ENCODE data around the gene HABP2. TPM values are rescaled to one million over a fixed set of nuclear protein-coding genes. Genes with fewer than 3 reads are reported as not detected.

Gene HABP2
- total RNA-seq, 1 experiment from 2014 or later, result not detected

DNA sequence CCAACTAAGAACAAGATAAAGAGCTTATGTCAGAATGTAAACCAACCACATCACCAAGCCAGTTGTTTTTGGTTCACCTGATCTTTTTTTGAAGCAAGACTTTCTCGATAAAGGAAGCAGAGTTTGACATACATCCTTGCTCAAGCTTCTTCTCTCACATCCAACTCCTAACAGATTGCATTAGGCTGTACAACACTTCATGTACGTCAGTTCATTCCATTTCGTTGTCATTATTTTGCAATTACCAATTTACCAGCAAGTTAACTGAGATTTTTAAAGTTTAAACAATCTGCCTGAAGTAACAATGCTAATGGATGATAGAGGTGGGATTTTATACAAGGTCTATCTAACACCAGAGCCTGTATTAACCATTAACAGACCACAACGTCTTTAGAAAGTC, 70.0 kb downstream of the HABP2 start:
- peaks cover 93% of the 10 kb centered on the region for H3K27me3 ChIP-seq (ENCODE audit: low read length)
- CTCF ChIA-PET, result no interaction called here

DNA sequence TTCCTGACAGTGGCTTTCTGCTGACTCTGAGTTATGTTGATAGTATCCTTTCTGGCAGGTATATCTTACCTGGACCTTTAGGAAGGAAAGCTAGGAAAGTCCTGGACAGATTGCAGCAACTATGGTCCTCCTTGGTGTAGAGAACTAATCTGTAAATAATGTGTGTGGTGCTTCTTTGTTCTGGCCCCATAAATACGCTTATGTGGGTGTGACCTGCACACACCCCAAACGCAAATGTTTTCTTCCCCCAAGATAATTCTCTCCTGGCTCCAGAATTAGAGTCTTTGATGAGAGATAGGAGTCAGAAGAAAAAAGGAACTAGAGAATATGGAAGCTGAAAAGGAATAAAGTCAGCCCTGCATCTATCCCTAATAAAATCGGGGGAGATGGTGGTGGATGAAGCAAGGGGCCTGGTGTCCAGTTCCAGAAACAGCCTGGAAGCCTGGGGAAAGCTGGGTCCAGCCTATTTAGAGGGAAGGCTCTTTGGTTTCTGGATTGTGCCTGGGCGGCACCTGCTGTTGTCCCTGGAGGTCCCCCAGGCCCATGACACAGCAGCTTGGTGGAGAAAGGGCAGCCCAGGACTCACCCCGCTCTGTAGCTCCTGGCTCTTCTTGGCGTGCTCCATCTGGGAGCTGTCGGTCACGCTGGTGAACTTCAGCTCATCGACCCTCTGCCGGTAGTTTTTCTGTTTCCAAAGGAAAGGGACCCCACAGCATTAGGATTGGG, 72.8 kb downstream of the HABP2 start:
- H3K4me3 ChIP-seq (ENCODE audit: low read length), result no peak overlapping the region
- ChIA-PET POLR2A (ENCODE audit: unreplicated experiment) (no interaction called here), CTCF (no interaction called here)
- H3F3A ChIP-seq (ENCODE audit: low read length, unreplicated experiment), result no peaks in the 10 kb centered on the region
- intact Hi-C loops (cut with micrococcal nuclease), result no loop called here
- no peak for ATAC-seq
- H3K9ac ChIP-seq (ENCODE audit: low read length), result no peak overlapping the region
- H3K4me2 ChIP-seq (ENCODE audit: low read length), result no peak overlapping the region
- no peaks in the 10 kb centered on the region for H3K36me3 ChIP-seq (ENCODE audit: low read depth, low read length)
- H3K79me2 ChIP-seq (ENCODE audit: low read length), result no peaks in the 10 kb centered on the region
- no peak for TF ChIP-seq EZH2phosphoT487 (IDR thresholded peaks at IDR 0.05; ENCODE audit: borderline replicate concordance, low read length)
- no peak for TF ChIP-seq EZH2 (IDR thresholded peaks at IDR 0.05; ENCODE audit: low read length, unreplicated experiment)
- TF ChIP-seq, protein P1, sequence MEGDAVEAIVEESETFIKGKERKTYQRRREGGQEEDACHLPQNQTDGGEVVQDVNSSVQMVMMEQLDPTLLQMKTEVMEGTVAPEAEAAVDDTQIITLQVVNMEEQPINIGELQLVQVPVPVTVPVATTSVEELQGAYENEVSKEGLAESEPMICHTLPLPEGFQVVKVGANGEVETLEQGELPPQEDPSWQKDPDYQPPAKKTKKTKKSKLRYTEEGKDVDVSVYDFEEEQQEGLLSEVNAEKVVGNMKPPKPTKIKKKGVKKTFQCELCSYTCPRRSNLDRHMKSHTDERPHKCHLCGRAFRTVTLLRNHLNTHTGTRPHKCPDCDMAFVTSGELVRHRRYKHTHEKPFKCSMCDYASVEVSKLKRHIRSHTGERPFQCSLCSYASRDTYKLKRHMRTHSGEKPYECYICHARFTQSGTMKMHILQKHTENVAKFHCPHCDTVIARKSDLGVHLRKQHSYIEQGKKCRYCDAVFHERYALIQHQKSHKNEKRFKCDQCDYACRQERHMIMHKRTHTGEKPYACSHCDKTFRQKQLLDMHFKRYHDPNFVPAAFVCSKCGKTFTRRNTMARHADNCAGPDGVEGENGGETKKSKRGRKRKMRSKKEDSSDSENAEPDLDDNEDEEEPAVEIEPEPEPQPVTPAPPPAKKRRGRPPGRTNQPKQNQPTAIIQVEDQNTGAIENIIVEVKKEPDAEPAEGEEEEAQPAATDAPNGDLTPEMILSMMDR (conservative IDR thresholded peaks at IDR 0.05; ENCODE audit: low read depth, low read length), result no peak
- H3K4me1 ChIP-seq (ENCODE audit: insufficient read depth, low read length), result no peaks in the 10 kb centered on the region
- H2AFZ ChIP-seq (ENCODE audit: low read length), result no peak overlapping the region
- H3K27me3 ChIP-seq (ENCODE audit: low read length), result peaks cover 68% of the 10 kb centered on the region
- no peak for DNase-seq
- H3K27ac ChIP-seq (ENCODE audit: low read length), result no peak overlapping the region
- H3K9me3 ChIP-seq (ENCODE audit: low read length), result no peaks in the 10 kb centered on the region
- no peaks in the 10 kb centered on the region for H3K9me2 ChIP-seq (replicated peaks; ENCODE audit: low read length)
- no peaks in the 10 kb centered on the region for H4K20me1 ChIP-seq (ENCODE audit: low read length)
- BruUV-seq (replicated peaks), result no TSS peak

More for the DNA sequence above, 70.0 kb downstream of the HABP2 start:
- BruUV-seq (replicated peaks), result no TSS peak
- Histone ChIP-seq H3K9ac (ENCODE audit: low read length) (no peak overlapping the region), H3K27ac (ENCODE audit: low read length) (no peak overlapping the region), H4K20me1 (ENCODE audit: low read length) (no peaks in the 10 kb centered on the region), H3K36me3 (ENCODE audit: low read depth, low read length) (no peaks in the 10 kb centered on the region), H3K4me1 (ENCODE audit: insufficient read depth, low read length) (no peaks in the 10 kb centered on the region), H2AFZ (ENCODE audit: low read length) (no peak overlapping the region), H3K4me2 (ENCODE audit: low read length) (no peak overlapping the region), H3K79me2 (ENCODE audit: low read length) (no peaks in the 10 kb centered on the region), H3K9me2 (replicated peaks; ENCODE audit: low read length) (no peaks in the 10 kb centered on the region), H3F3A (ENCODE audit: low read length, unreplicated experiment) (no peaks in the 10 kb centered on the region), H3K4me3 (ENCODE audit: low read length) (no peak overlapping the region), H3K9me3 (ENCODE audit: low read length) (no peaks in the 10 kb centered on the region)
- POLR2A ChIA-PET (ENCODE audit: unreplicated experiment), result no interaction called here
- TF ChIP-seq, protein P1 (conservative IDR thresholded peaks at IDR 0.05; ENCODE audit: low read depth, low read length), result no peak
- TF ChIP-seq EZH2phosphoT487 (IDR thresholded peaks at IDR 0.05; ENCODE audit: borderline replicate concordance, low read length) (no peak), EZH2 (IDR thresholded peaks at IDR 0.05; ENCODE audit: low read length, unreplicated experiment) (no peak)
- ATAC-seq, result no peak
- intact Hi-C loops (cut with micrococcal nuclease), result no loop called here
- DNase-seq, result no peak

GRCh38 chr10:113626809-113627355, 74.0 kb downstream of the HABP2 start:
- no peak overlapping the region for H3K4me2 ChIP-seq (ENCODE audit: low read length)
- BruUV-seq (replicated peaks), result no TSS peak
- DNase-seq (no peak), ATAC-seq (no peak)
- CTCF ChIA-PET, result no interaction called here
- H3K36me3 ChIP-seq (ENCODE audit: low read depth, low read length), result no peaks in the 10 kb centered on the region
- no peaks in the 10 kb centered on the region for H4K20me1 ChIP-seq (ENCODE audit: low read length)
- TF ChIP-seq, protein P1 (conservative IDR thresholded peaks at IDR 0.05; ENCODE audit: low read depth, low read length), result no peak
- TF ChIP-seq EZH2phosphoT487 (IDR thresholded peaks at IDR 0.05; ENCODE audit: borderline replicate concordance, low read length), result no peak
- TF ChIP-seq EZH2 (IDR thresholded peaks at IDR 0.05; ENCODE audit: low read length, unreplicated experiment), result no peak
- H3F3A ChIP-seq (ENCODE audit: low read length, unreplicated experiment), result no peaks in the 10 kb centered on the region
- peaks cover 57% of the 10 kb centered on the region for H3K27me3 ChIP-seq (ENCODE audit: low read length)
- no peaks in the 10 kb centered on the region for H3K4me1 ChIP-seq (ENCODE audit: insufficient read depth, low read length)
- no peaks in the 10 kb centered on the region for H3K9me3 ChIP-seq (ENCODE audit: low read length)
- H2AFZ ChIP-seq (ENCODE audit: low read length), result no peak overlapping the region
- H3K9me2 ChIP-seq (replicated peaks; ENCODE audit: low read length), result no peaks in the 10 kb centered on the region
- no peak overlapping the region for H3K27ac ChIP-seq (ENCODE audit: low read length)
- POLR2A ChIA-PET (ENCODE audit: unreplicated experiment), result no interaction called here
- intact Hi-C loops (cut with micrococcal nuclease), result no loop called here
- no peaks in the 10 kb centered on the region for H3K79me2 ChIP-seq (ENCODE audit: low read length)
- no peak overlapping the region for H3K9ac ChIP-seq (ENCODE audit: low read length)
- H3K4me3 ChIP-seq (ENCODE audit: low read length), result no peak overlapping the region

Data from PC-3 (cell line).